NCI-H2029 treated with DMSO at 0.1 percent for 48 hours (cell line): ENCODE measurements around the gene RHEX.
"Not testable (repeated sequence)": the region's sequence is repeated elsewhere in the genome, so short reads cannot be mapped to it uniquely, and the experiment has no call there.

ENCODE experiments used
- DNase-seq: peaks from one replicate; lab custom pipeline; 2025; lab: John Stamatoyannopoulos, UW

The RHEX gene

GRCh38 chr1:206059355-206059915, 6.5 kb downstream of the RHEX start:
- DNase-seq, result no peak

GRCh38 chr1:206060844-206061243, 7.9 kb downstream of the RHEX start:
- no peak for DNase-seq

GRCh38 chr1:206062464-206062863, 9.5 kb downstream of the RHEX start:
- DNase-seq, result no peak

GRCh38 chr1:206064001-206064400, 11.0 kb downstream of the RHEX start:
- DNase-seq, result not testable (repeated sequence)

GRCh38 chr1:206064501-206064900, 11.5 kb downstream of the RHEX start:
- DNase-seq, result not testable (repeated sequence)

GRCh38 chr1:206065547-206066145, 12.7 kb downstream of the RHEX start:
- DNase-seq, result no peak

- no peak for DNase-seq
These were observed 13.7 kb downstream of the RHEX start for GRCh38 chr1:206066479-206067171.

GRCh38 chr1:206067486-206068227, 14.7 kb downstream of the RHEX start:
- DNase-seq, result no peak

- no peak for DNase-seq
These were observed 15.3 kb downstream of the RHEX start for GRCh38 chr1:206068314-206068713.

- no peak for DNase-seq
These were observed 17.8 kb downstream of the RHEX start for GRCh38 chr1:206070627-206071304.

- no peak for DNase-seq
These were observed 21.9 kb downstream of the RHEX start for GRCh38 chr1:206074839-206075238.

- DNase-seq, result no peak
These were observed 23.1 kb downstream of the RHEX start for GRCh38 chr1:206075786-206076755.

- no peak for DNase-seq
These were observed 26.2 kb downstream of the RHEX start for GRCh38 chr1:206079135-206079534.

GRCh38 chr1:206080026-206080820, 27.2 kb downstream of the RHEX start:
- DNase-seq, result no peak

GRCh38 chr1:206081856-206082255, 28.9 kb downstream of the RHEX start:
- no peak for DNase-seq

- no peak for DNase-seq
These were observed 30.1 kb downstream of the RHEX start for GRCh38 chr1:206082831-206083695.

GRCh38 chr1:206083750-206084149, 30.8 kb downstream of the RHEX start:
- no peak for DNase-seq

- no peak for DNase-seq
These were observed 34.1 kb downstream of the RHEX start for GRCh38 chr1:206087091-206087490.

- no peak for DNase-seq
These were observed 36.4 kb downstream of the RHEX start for GRCh38 chr1:206089341-206089740.
